Fibroblast of the aortic adventitia (primary cell): Measurements from ENCODE around the gene BCKDHB. TPM values are rescaled to one million over a fixed set of nuclear protein-coding genes. Genes with fewer than 3 reads are reported as not detected.
"Not testable (repeated sequence)": the region's sequence is repeated elsewhere in the genome, so short reads cannot be mapped to it uniquely, and the experiment has no call there.

Source experiments
- DNase-seq: peaks from one replicate; pipeline ENCODE4 v3.0.0-alpha.2; 2010; ENCODE audit warnings: low read depth
- H3K4me3 ChIP-seq: 2 replicates; pipeline ENCODE4 v1.5.1; 2011; ENCODE audit warnings: low read depth, mild to moderate bottlenecking, control low read depth, low read length, moderate library complexity
- total RNA-seq: library from RNA; depleted of rRNA; stranded (reverse); fragments of >200 nt; gene quantifications from 2 replicates; pipeline ENCODE4 v1.2.3, GENCODE V29; 2012; ENCODE audit warnings: low replicate concordance
- TF ChIP-seq, protein P1 (sequence below): IDR thresholded peaks from 2 replicates; pipeline ENCODE4 v1.5.1; 2011; ENCODE audit warnings: mild to moderate bottlenecking, low read length, control low read depth, inconsistent platforms; ENCODE audit not compliant: insufficient read depth

BCKDHB gene
- total RNA-seq, 1 donor = 20.3 TPM

DNA sequence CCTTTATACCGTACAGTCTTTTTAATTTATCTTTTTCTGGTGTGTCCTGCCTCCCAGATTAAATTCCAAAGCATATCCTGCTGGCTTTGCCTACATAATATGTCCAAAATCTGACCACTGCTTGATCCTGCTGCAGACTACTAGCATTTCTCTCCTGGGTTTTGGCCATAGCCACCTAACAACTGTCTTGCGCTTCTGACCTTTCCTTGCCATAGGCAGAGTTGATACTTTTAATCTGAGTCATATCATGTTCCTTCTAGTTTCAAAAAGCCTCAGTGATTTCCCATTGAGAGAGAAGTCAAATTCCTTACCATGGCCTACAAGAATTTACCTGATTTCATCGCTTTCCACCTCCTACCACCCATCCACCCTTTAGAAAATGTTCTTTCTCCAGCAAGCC is 104.8 kb downstream of the BCKDHB start:
- DNase-seq = peak; percentile 13
- TF ChIP-seq, protein P1, sequence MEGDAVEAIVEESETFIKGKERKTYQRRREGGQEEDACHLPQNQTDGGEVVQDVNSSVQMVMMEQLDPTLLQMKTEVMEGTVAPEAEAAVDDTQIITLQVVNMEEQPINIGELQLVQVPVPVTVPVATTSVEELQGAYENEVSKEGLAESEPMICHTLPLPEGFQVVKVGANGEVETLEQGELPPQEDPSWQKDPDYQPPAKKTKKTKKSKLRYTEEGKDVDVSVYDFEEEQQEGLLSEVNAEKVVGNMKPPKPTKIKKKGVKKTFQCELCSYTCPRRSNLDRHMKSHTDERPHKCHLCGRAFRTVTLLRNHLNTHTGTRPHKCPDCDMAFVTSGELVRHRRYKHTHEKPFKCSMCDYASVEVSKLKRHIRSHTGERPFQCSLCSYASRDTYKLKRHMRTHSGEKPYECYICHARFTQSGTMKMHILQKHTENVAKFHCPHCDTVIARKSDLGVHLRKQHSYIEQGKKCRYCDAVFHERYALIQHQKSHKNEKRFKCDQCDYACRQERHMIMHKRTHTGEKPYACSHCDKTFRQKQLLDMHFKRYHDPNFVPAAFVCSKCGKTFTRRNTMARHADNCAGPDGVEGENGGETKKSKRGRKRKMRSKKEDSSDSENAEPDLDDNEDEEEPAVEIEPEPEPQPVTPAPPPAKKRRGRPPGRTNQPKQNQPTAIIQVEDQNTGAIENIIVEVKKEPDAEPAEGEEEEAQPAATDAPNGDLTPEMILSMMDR = no peak
- H3K4me3 ChIP-seq = no peak overlapping the region

DNA sequence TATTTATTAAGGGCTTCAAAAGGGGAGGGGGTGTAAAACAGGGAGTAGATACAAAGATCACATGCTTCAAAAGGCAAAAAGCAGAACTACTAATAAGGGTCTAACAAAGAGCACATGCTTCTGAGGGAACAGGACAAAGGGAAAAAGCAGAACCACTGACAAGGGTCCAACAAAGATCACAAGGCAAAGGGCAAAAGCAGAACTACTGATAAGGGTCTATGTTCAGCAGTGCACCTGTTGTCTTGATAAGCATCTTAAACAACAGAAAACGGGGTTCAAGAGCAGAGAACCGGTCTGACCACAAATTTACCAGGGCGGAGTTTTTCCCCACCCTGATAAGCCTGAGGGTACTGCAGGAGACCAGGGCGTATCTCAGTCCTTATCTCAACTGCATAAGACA is 105.4 kb downstream of the BCKDHB start:
- not testable (repeated sequence) for DNase-seq, H3K4me3 ChIP-seq

DNA sequence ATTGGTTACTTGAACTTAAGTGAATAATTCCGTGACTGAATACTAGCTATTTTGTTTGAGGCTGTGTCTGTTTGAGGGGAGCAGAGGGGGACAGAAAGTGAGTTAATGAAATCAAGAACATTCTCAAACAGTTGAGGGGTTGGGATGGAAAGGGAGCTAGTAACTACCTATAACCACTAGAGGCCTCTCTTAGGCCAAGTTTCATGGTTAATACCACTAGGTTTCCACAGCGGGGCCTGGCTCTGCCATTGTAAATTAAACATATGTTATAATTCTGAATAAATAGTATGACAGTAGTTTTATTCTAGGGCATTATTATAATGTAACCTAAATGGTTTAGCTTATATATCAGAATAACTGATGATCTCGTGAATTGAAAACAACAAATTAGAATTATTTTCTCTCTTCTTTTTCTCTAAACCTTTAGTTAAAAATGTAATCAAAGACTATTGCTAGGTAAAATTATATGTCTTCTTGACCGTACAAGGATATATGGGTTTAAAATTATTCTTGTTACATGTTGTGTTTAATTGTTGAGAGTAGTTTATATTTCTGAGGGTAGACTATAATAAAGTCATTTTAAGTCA is 108.1 kb downstream of the BCKDHB start:
- TF ChIP-seq, protein P1 = peak; percentile 88
- DNase-seq = peak; percentile 82
- no peak overlapping the region for H3K4me3 ChIP-seq

DNA sequence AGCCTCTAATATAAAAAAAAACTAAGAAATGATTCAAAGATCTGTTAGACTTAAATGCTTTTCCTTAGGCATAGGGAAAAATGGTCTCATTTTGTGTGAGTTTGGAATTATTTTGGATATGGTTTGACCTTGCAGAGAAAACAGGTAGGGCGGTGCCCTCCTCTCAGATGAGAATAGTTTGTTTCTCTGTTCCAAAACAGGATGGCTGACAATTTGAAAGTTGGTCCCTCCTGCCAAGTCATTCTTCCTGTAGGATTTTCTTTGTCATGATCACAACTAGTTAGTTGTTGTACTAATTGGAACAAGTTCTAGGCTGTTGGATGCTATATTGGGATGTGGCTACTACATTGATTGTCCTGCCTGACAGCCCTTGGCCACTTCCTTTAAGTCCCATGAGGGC is 108.6 kb downstream of the BCKDHB start:
- DNase-seq = no peak
- no peak overlapping the region for H3K4me3 ChIP-seq
- TF ChIP-seq, protein P1 = no peak

DNA sequence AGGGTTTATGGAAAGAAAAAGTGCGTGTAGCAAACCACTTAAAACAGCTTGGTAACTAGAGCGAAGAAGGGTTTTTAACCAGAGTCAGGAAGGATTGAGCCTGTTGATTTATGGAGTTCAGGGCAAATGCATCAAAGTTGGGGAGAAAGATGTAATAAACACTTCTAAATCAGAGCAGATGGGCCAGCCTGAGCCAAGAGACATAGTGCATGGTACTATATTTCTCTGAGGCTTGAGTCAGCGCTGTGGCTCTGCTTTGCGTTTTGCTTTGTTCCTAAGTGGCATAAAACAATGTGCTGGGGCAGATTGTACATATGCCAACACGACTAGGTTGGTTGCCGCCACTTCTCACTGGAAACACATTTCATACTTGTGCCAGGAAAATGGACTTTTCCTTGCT is 111.3 kb downstream of the BCKDHB start:
- TF ChIP-seq, protein P1 = no peak
- DNase-seq = peak; percentile 4
- no peak overlapping the region for H3K4me3 ChIP-seq

DNA sequence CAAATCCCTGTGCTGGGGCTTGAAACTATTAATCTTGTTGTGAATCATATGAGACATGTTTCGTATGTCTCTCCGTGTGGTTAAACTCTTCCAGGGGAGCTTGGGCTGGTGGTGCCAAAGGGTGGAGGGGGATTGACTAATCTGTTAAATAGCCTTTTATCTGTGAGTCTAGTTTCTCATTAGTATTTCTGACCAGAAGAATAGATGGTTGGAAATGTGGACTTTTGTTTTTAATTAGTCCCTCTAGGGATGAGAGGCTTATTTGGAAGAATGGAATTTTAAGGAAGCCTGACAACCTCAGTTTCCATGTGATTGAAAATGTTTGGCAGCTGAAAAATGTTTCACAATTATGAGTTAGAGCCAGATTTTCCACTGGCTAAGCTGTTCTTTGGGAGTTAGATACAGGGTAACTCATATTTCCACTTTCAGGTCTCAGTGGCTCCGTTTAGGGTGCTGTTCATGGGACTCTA is 117.3 kb downstream of the BCKDHB start:
- TF ChIP-seq, protein P1 = no peak
- DNase-seq = peak; percentile 97
- H3K4me3 ChIP-seq = no peak overlapping the region

DNA sequence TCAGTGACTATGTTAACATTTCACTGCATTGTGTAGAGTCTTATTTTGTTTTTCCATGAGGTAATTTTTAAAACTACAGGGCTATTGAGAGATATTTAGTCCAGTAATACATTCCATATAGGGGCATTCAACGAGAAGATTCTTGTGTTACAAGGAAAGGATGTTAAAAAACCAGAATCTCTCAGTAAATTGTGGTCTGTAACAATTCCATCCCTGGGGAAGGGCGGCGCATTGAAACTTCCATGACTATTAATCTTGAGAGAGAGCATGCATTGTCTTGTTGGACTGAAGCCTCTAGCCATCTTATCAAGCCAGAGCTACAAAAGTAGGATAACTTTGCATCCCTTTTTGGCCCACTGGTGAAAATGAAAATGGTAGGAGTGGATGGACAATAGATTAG is 119.7 kb downstream of the BCKDHB start:
- H3K4me3 ChIP-seq = no peak overlapping the region
- DNase-seq = peak; percentile 69
- TF ChIP-seq, protein P1 = no peak
